ENCODE results near the gene MEX3A.

The MEX3A gene

GRCh38 chr1:156111355-156111962 lies 29.2 kb upstream of the MEX3A start:
- TF ChIP-seq GATA2 (IDR thresholded peaks at IDR 0.05; ENCODE audit: low read depth, low read length): no peak
- no peak for TF ChIP-seq GATA3 (IDR thresholded peaks at IDR 0.05; ENCODE audit: low read depth, low read length)

GRCh38 chr1:156110252-156110651 lies 28.0 kb upstream of the MEX3A start:
- TF ChIP-seq GATA3 (IDR thresholded peaks at IDR 0.05; ENCODE audit: low read depth, low read length): no peak
- TF ChIP-seq GATA2 (IDR thresholded peaks at IDR 0.05; ENCODE audit: low read depth, low read length): no peak

GRCh38 chr1:156108664-156109241 lies 26.5 kb upstream of the MEX3A start:
- TF ChIP-seq GATA2 (IDR thresholded peaks at IDR 0.05; ENCODE audit: low read depth, low read length): no peak
- no peak for TF ChIP-seq GATA3 (IDR thresholded peaks at IDR 0.05; ENCODE audit: low read depth, low read length)

GRCh38 chr1:156108057-156108456 lies 25.8 kb upstream of the MEX3A start:
- TF ChIP-seq GATA2 (IDR thresholded peaks at IDR 0.05; ENCODE audit: low read depth, low read length): no peak
- no peak for TF ChIP-seq GATA3 (IDR thresholded peaks at IDR 0.05; ENCODE audit: low read depth, low read length)

GRCh38 chr1:156106624-156107488 lies 24.6 kb upstream of the MEX3A start:
- TF ChIP-seq GATA2 (IDR thresholded peaks at IDR 0.05; ENCODE audit: low read depth, low read length) (no peak; the same call in 1 of the 2 replicates), GATA3 (IDR thresholded peaks at IDR 0.05; ENCODE audit: low read depth, low read length) (no peak)

GRCh38 chr1:156104861-156105832 lies 22.9 kb upstream of the MEX3A start:
- no peak for TF ChIP-seq GATA3 (IDR thresholded peaks at IDR 0.05; ENCODE audit: low read depth, low read length)
- no peak for TF ChIP-seq GATA2 (IDR thresholded peaks at IDR 0.05; ENCODE audit: low read depth, low read length)

GRCh38 chr1:156104065-156104810 lies 22.0 kb upstream of the MEX3A start:
- TF ChIP-seq GATA3 (IDR thresholded peaks at IDR 0.05; ENCODE audit: low read depth, low read length): no peak
- TF ChIP-seq GATA2 (IDR thresholded peaks at IDR 0.05; ENCODE audit: low read depth, low read length): no peak

- TF ChIP-seq GATA3 (IDR thresholded peaks at IDR 0.05; ENCODE audit: low read depth, low read length): no peak
- no peak for TF ChIP-seq GATA2 (IDR thresholded peaks at IDR 0.05; ENCODE audit: low read depth, low read length)
These were observed 21.3 kb upstream of the MEX3A start for GRCh38 chr1:156103521-156103947.

GRCh38 chr1:156102633-156103511 lies 20.6 kb upstream of the MEX3A start:
- TF ChIP-seq GATA3 (IDR thresholded peaks at IDR 0.05; ENCODE audit: low read depth, low read length): no peak
- TF ChIP-seq GATA2 (IDR thresholded peaks at IDR 0.05; ENCODE audit: low read depth, low read length): no peak

GRCh38 chr1:156101880-156102279 lies 19.6 kb upstream of the MEX3A start:
- TF ChIP-seq GATA2 (IDR thresholded peaks at IDR 0.05; ENCODE audit: low read depth, low read length) (no peak), GATA3 (IDR thresholded peaks at IDR 0.05; ENCODE audit: low read depth, low read length) (no peak)

GRCh38 chr1:156100205-156100995 lies 18.1 kb upstream of the MEX3A start:
- TF ChIP-seq GATA2 (IDR thresholded peaks at IDR 0.05; ENCODE audit: low read depth, low read length) (no peak), GATA3 (IDR thresholded peaks at IDR 0.05; ENCODE audit: low read depth, low read length) (no peak)

Data from SH-SY5Y (cell line).